ENCODE data around the gene KIF27.
"Not testable (repeated sequence)": the region's sequence is repeated elsewhere in the genome, so short reads cannot be mapped to it uniquely, and the experiment has no call there.

KIF27 gene

GRCh38 chr9:83885559-83886240 lies 35.5 kb downstream of the KIF27 start:
- not testable (repeated sequence) for H3K27me3 ChIP-seq (replicated peaks; ENCODE audit: control insufficient read depth, insufficient read depth, low read length); DNase-seq (ENCODE audit: extremely low read depth, insufficient read length); H3K4me3 ChIP-seq (replicated peaks; ENCODE audit: low read depth, low read length); H3K36me3 ChIP-seq (ENCODE audit: control insufficient read depth, insufficient read depth, low read length)

DNA sequence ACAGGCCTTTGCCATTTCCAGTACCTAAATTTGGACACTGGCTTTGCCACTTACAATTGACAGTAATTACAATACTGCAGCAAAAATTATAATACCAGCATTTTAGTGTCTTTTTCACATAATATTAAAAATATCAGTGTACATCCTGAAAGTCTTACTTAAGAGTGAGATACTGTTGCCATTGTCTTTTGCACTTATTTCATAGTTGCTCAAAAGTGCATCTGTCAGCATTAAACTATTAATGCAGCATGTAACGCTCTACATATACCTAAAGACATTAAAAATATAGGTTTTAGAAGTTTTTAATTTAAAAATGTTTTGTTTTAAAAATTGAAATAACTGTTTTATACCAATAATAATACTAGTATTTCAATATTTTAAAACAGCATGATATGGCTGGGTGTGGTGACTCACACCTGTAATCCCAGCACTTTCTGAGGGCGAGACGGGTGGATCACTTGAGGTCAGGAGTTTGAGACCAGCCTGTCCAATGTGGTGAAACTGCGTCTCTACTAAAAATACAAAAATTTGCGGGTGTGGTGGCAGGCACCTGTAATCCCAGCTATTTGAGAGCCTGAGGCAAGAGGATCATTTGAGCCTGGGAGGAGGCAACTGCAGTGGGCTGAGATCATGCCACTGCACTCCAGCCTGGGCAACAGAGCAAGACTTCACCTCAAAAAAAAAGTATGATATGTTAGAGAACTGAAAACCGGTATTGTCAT lies 39.4 kb downstream of the KIF27 start:
- H3K4me3 ChIP-seq (replicated peaks; ENCODE audit: low read depth, low read length); H3K36me3 ChIP-seq (ENCODE audit: control insufficient read depth, insufficient read depth, low read length); H3K27me3 ChIP-seq (replicated peaks; ENCODE audit: control insufficient read depth, insufficient read depth, low read length); DNase-seq (ENCODE audit: extremely low read depth, insufficient read length): not testable (repeated sequence)

DNA sequence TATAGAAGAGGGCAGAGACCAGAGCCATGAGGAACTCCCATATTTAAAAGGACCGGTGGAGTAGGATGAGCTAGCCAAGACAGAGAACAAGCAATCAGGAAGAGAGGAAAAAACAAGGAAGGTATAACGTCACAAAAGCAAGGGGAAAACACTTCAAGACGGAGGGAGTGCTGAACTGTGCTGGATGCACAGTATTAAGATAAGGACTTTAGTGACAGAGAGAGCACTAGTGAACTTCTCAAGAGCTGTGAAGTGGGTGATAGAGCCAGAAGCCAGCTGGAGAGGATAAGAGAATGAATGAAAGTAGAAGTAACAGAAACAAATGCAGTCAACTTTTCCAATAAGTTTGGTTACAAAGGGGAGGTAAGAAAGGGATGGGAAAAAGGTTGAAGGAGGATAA lies 45.7 kb downstream of the KIF27 start:
- H3K36me3 ChIP-seq (ENCODE audit: control insufficient read depth, insufficient read depth, low read length); H3K4me3 ChIP-seq (replicated peaks; ENCODE audit: low read depth, low read length); H3K27me3 ChIP-seq (replicated peaks; ENCODE audit: control insufficient read depth, insufficient read depth, low read length); DNase-seq (ENCODE audit: extremely low read depth, insufficient read length): not testable (repeated sequence)

DNA sequence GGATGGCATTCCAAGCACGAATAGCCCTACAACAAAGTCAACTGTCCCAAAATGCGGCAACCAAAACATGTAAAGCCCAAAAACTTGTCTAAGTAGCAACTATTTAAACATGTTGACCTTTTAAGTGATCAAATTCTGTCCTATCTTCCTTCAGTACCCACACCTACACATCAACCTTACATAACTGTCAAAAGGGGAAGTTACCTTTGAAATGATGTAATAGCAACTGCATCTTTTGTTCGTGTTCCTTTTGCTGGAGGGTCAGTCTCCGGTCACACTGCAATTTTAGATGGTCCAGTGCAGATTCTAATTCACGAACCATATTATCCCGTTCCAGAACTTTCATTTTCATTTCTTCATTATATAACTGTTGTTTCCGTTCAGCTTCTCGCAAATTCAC lies 71.3 kb downstream of the KIF27 start:
- not testable (repeated sequence) for H3K4me3 ChIP-seq (replicated peaks; ENCODE audit: low read depth, low read length); H3K36me3 ChIP-seq (ENCODE audit: control insufficient read depth, insufficient read depth, low read length); H3K27me3 ChIP-seq (replicated peaks; ENCODE audit: control insufficient read depth, insufficient read depth, low read length)
- DNase-seq (ENCODE audit: extremely low read depth, insufficient read length), result peak; percentile 9

GRCh38 chr9:83837070-83837643 lies 84.1 kb downstream of the KIF27 start:
- H3K36me3 ChIP-seq (ENCODE audit: control insufficient read depth, insufficient read depth, low read length); DNase-seq (ENCODE audit: extremely low read depth, insufficient read length); H3K4me3 ChIP-seq (replicated peaks; ENCODE audit: low read depth, low read length); H3K27me3 ChIP-seq (replicated peaks; ENCODE audit: control insufficient read depth, insufficient read depth, low read length): not testable (repeated sequence)

- H3K36me3 ChIP-seq (ENCODE audit: control insufficient read depth, insufficient read depth, low read length); DNase-seq (ENCODE audit: extremely low read depth, insufficient read length); H3K4me3 ChIP-seq (replicated peaks; ENCODE audit: low read depth, low read length); H3K27me3 ChIP-seq (replicated peaks; ENCODE audit: control insufficient read depth, insufficient read depth, low read length): not testable (repeated sequence)
These were observed 90.7 kb downstream of the KIF27 start for GRCh38 chr9:83830426-83831071.

- not testable (repeated sequence) for H3K27me3 ChIP-seq (replicated peaks; ENCODE audit: control insufficient read depth, insufficient read depth, low read length); H3K36me3 ChIP-seq (ENCODE audit: control insufficient read depth, insufficient read depth, low read length); H3K4me3 ChIP-seq (replicated peaks; ENCODE audit: low read depth, low read length); DNase-seq (ENCODE audit: extremely low read depth, insufficient read length)
These were observed 96.1 kb downstream of the KIF27 start for GRCh38 chr9:83824986-83825623.

DNA sequence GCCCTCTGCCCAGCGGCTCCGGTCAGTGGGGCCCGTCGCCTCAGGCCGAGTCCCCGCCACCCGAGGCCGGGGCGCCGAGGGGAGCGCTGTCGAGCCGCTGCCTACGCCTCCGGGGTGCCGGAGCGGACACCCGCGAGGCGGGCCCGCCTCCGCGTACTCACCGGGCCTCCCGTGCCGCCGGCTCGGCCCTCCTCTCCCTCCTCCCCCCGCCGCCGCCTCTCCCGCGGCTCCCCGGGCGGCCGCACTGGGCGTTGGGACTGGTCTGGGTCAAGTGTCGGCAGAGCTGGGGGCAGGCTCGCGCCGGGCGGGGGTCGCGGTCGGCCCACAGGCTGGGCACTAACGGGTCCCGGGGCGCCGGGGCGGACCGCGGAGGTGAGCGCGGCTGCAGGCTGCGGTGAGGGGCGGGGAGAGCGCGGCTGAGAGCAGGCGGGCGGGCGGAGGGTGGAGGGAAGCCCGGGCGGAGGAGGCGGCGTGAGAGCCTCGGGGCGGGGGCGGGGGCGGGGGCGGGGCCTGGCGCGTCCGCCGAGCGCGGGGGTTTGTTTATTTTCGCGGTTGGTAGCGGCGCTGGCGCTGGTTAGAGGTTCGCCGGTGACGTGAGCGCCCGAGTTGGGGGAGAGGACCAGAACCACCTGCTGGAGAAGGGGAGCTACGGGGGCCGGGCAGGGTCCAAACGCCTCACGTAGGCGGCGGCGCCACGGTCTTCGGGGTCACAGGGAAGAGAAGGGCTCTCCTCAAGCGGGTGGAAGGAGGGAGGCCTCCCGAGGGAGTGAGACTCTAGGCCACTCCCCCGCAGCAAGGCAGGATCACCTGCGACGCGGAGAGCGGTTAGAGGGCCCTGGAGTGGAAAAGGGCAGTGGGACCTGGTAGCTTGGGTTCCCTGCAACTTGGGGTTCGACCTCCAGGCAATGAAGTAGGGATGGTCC lies 103.6 kb downstream of the KIF27 start, which contains the start of gene GKAP1:
Gene GKAP1, minus strand, starts transcription at position 414 of the 923 bp plus-strand sequence. CDS start 11,252 bp downstream, outside the sequence.
- not testable (repeated sequence) for H3K27me3 ChIP-seq (replicated peaks; ENCODE audit: control insufficient read depth, insufficient read depth, low read length); H3K36me3 ChIP-seq (ENCODE audit: control insufficient read depth, insufficient read depth, low read length)
- H3K4me3 ChIP-seq (replicated peaks; ENCODE audit: low read depth, low read length), result peak within 1 kb of the TSS; percentile 64
- DNase-seq (ENCODE audit: extremely low read depth, insufficient read length), result peak; percentile 83

GRCh38 chr9:83817011-83817355 lies 104.2 kb downstream of the KIF27 start:
- H3K36me3 ChIP-seq (ENCODE audit: control insufficient read depth, insufficient read depth, low read length); H3K27me3 ChIP-seq (replicated peaks; ENCODE audit: control insufficient read depth, insufficient read depth, low read length); DNase-seq (ENCODE audit: extremely low read depth, insufficient read length): not testable (repeated sequence)
- H3K4me3 ChIP-seq (replicated peaks; ENCODE audit: low read depth, low read length), result peak overlapping the region; percentile 64

GRCh38 chr9:83815120-83815519 lies 106.1 kb downstream of the KIF27 start:
- H3K4me3 ChIP-seq (replicated peaks; ENCODE audit: low read depth, low read length); H3K36me3 ChIP-seq (ENCODE audit: control insufficient read depth, insufficient read depth, low read length); DNase-seq (ENCODE audit: extremely low read depth, insufficient read length); H3K27me3 ChIP-seq (replicated peaks; ENCODE audit: control insufficient read depth, insufficient read depth, low read length): not testable (repeated sequence)

GRCh38 chr9:83809213-83809612 lies 112.0 kb downstream of the KIF27 start:
- not testable (repeated sequence) for DNase-seq (ENCODE audit: extremely low read depth, insufficient read length); H3K4me3 ChIP-seq (replicated peaks; ENCODE audit: low read depth, low read length)

DNA sequence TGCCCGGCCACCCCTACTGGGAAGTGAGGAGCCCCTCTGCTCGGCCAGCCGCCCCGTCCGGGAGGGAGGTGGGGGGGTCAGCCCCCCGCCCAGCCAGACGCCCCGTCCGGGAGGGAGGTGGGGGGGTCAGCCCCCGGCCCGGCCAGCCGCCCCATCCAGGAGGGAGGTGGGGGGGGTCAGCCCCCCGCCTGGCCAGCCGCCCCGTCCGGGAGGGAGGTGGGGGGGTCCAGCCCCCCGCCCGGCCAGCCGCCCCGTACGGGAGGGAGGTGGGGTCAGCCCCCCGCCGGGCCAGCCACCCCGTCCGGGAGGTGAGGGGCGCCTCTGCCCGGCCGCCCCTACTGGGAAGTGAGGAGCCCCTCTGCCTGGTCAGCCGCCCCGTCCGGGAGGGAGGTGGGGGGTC lies 116.8 kb downstream of the KIF27 start:
- not testable (repeated sequence) for H3K4me3 ChIP-seq (replicated peaks; ENCODE audit: low read depth, low read length); H3K36me3 ChIP-seq (ENCODE audit: control insufficient read depth, insufficient read depth, low read length); H3K27me3 ChIP-seq (replicated peaks; ENCODE audit: control insufficient read depth, insufficient read depth, low read length); DNase-seq (ENCODE audit: extremely low read depth, insufficient read length)

More at GRCh38 chr9:83809213-83809612, 112.0 kb downstream of the KIF27 start:
- not testable (repeated sequence) for H3K27me3 ChIP-seq (replicated peaks; ENCODE audit: control insufficient read depth, insufficient read depth, low read length); H3K36me3 ChIP-seq (ENCODE audit: control insufficient read depth, insufficient read depth, low read length)

- not testable (repeated sequence) for H3K4me3 ChIP-seq (replicated peaks; ENCODE audit: low read depth, low read length); DNase-seq (ENCODE audit: extremely low read depth, insufficient read length); H3K36me3 ChIP-seq (ENCODE audit: control insufficient read depth, insufficient read depth, low read length); H3K27me3 ChIP-seq (replicated peaks; ENCODE audit: control insufficient read depth, insufficient read depth, low read length)
These were observed 117.3 kb downstream of the KIF27 start for GRCh38 chr9:83803941-83804340.

All from GM06990 (cell line).